ENCODE measurements around the gene CCR8. TPM values are rescaled to one million over a fixed set of nuclear protein-coding genes. Genes with fewer than 3 reads are reported as not detected.

Gene CCR8
- total RNA-seq, 1 experiment from 2014 or later, result not detected

- no peak overlapping the region for H3K27ac ChIP-seq (ENCODE audit: low read depth, low read length)
- ChIA-PET POLR2A (no interaction called here), RAD21 (ENCODE audit: low non-redundant PET in 1 of 2, low total read pairs in 2 of 2, uncharacterized antibody in 2 of 2, unreplicated experiment in 2 of 2) (no interaction called here), CTCF (no interaction called here)
- no peak overlapping the region for H3K9ac ChIP-seq (ENCODE audit: low read length)
- no peak for ATAC-seq
- H3K27me3 ChIP-seq (ENCODE audit: insufficient read depth, low read length), result peaks cover 24% of the 10 kb centered on the region
- no peaks in the 10 kb centered on the region for H4K20me1 ChIP-seq (ENCODE audit: insufficient read depth)
- no peak overlapping the region for H2AFZ ChIP-seq (ENCODE audit: low read depth, low read length, poor library complexity, severe bottlenecking)
- no peaks in the 10 kb centered on the region for H3K36me3 ChIP-seq (ENCODE audit: control insufficient read depth in 1 of 2, insufficient read depth in 2 of 2, low read length in 2 of 2)
- intact Hi-C loops (cut with micrococcal nuclease), result no loop called here
- H3K4me3 ChIP-seq (replicated peaks in 1 of 2; ENCODE audit: low read depth in 1 of 2, low read length in 2 of 2), result no peak overlapping the region
- no peaks in the 10 kb centered on the region for H3K79me2 ChIP-seq (ENCODE audit: insufficient read depth, low read length)
- no peak for DNase-seq (ENCODE audit: low read depth, low spot score)
- no peaks in the 10 kb centered on the region for H3K9me3 ChIP-seq (ENCODE audit: control insufficient read depth in 1 of 2, insufficient read depth in 1 of 2, low read depth in 1 of 2, low read length in 2 of 2)
- no peak overlapping the region for H3K4me2 ChIP-seq (ENCODE audit: low read length)
- no TSS peak for BruUV-seq (replicated peaks)
- no peaks in the 10 kb centered on the region for H3K4me1 ChIP-seq (ENCODE audit: control insufficient read depth in 1 of 2, insufficient read depth in 2 of 2, low read length in 2 of 2)
- no peak for TF ChIP-seq TCF7L2 (IDR thresholded peaks at IDR 0.05; ENCODE audit: borderline replicate concordance, extremely low read depth, insufficient read depth, insufficient read length)
- TF ChIP-seq EGR1 (IDR thresholded peaks at IDR 0.05; ENCODE audit: low read depth), result no peak
- no peak for TF ChIP-seq POLR2A (IDR thresholded peaks at IDR 0.05; ENCODE audit: borderline replicate concordance, extremely low read depth, insufficient read depth, insufficient read length)
- H3K9me2 ChIP-seq (ENCODE audit: insufficient read depth), result no peaks in the 10 kb centered on the region
Observed at GRCh38 chr3:39347586-39347876, 18.0 kb downstream of the CCR8 start.

- CTCF ChIA-PET, result no interaction called here
- no peaks in the 10 kb centered on the region for H3K9me3 ChIP-seq (ENCODE audit: control insufficient read depth in 1 of 2, insufficient read depth in 1 of 2, low read depth in 1 of 2, low read length in 2 of 2)
- H2AFZ ChIP-seq (ENCODE audit: low read depth, low read length, poor library complexity, severe bottlenecking), result no peak overlapping the region
- BruUV-seq (replicated peaks), result no TSS peak
- H3K4me1 ChIP-seq (ENCODE audit: control insufficient read depth in 1 of 2, insufficient read depth in 2 of 2, low read length in 2 of 2), result no peaks in the 10 kb centered on the region
- no peak overlapping the region for H3K4me3 ChIP-seq (replicated peaks in 1 of 2; ENCODE audit: low read depth in 1 of 2, low read length in 2 of 2)
- intact Hi-C loops (cut with micrococcal nuclease), result no loop called here
- H3K36me3 ChIP-seq (ENCODE audit: control insufficient read depth in 1 of 2, insufficient read depth in 2 of 2, low read length in 2 of 2), result no peaks in the 10 kb centered on the region
- peaks cover 17% of the 10 kb centered on the region for H3K27me3 ChIP-seq (ENCODE audit: insufficient read depth, low read length)
- H3K9ac ChIP-seq (ENCODE audit: low read length), result no peak overlapping the region
- RAD21 ChIA-PET (ENCODE audit: low non-redundant PET in 1 of 2, low total read pairs in 2 of 2, uncharacterized antibody in 2 of 2, unreplicated experiment in 2 of 2), result no interaction called here
- DNase-seq (ENCODE audit: low read depth, low spot score) (no peak), ATAC-seq (no peak)
- TF ChIP-seq EZH2 (IDR thresholded peaks at IDR 0.05) (no peak), CTCF (IDR thresholded peaks at IDR 0.05 in 2 of 3, conservative IDR thresholded peaks at IDR 0.05 in 1 of 3; ENCODE audit: borderline replicate concordance in 1 of 3, insufficient read depth in 1 of 3, low read depth in 2 of 3, low read length in 2 of 3) (no peak), ZNF274 (IDR thresholded peaks at IDR 0.05; ENCODE audit: low read depth, low read length) (no peak)
- H3K9me2 ChIP-seq (ENCODE audit: insufficient read depth), result no peaks in the 10 kb centered on the region
- no peak overlapping the region for H3K27ac ChIP-seq (ENCODE audit: low read depth, low read length)
- no peaks in the 10 kb centered on the region for H4K20me1 ChIP-seq (ENCODE audit: insufficient read depth)
- no peak overlapping the region for H3K4me2 ChIP-seq (ENCODE audit: low read length)
- POLR2A ChIA-PET, result no interaction called here
- H3K79me2 ChIP-seq (ENCODE audit: insufficient read depth, low read length), result no peaks in the 10 kb centered on the region
Observed at GRCh38 chr3:39349080-39349479, 19.6 kb downstream of the CCR8 start.
